SIG-M5 (cell line): ENCODE results near the gene SLC26A9.

Experiments used
- DNase-seq: peaks from one replicate; lab custom pipeline; 2025; lab: John Stamatoyannopoulos, UW

The SLC26A9 gene

GRCh38 chr1:205972491-205973168 is 29.4 kb upstream of the SLC26A9 start:
- DNase-seq, result no peak

GRCh38 chr1:205972081-205972480 is 28.8 kb upstream of the SLC26A9 start:
- DNase-seq, result no peak

DNA sequence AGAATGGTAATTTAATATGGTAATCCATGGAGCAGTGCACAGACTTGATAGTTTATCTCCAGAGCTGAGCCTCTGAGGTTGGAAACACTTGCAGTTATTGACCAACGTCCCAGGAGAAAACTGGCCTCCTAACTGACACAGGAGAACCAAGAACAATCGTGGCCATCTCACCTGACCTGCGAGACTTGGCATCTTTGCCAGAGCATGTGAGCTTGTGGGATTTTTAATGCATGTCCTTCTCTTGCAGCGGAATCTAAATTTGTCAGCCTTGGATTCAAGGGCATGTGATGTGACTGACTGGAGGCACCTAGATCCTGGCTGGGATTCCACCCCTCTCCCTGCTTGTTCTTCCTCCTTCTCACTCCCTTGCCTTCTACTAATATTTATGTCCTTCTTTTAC is 27.8 kb upstream of the SLC26A9 start:
- DNase-seq, result no peak

DNA sequence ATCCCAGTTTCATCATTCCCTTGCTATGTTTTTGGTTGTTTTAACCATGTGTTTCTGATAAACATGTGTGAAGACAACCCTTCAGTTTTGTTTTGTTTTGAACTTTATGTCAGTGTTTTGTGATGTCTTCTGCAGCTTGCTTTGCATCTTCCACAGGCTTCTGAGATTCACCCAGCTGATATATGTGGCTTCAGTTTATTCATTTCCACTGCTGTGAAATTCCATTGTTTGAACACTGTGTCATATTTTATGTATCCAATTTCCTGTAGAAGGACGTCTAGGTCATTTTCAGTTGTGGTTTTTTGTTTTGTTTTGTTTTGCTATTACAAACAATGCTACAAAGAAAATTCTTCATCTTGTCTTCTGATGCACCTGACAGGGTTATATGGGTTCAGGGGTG is 27.2 kb upstream of the SLC26A9 start:
- DNase-seq, result no peak

DNA sequence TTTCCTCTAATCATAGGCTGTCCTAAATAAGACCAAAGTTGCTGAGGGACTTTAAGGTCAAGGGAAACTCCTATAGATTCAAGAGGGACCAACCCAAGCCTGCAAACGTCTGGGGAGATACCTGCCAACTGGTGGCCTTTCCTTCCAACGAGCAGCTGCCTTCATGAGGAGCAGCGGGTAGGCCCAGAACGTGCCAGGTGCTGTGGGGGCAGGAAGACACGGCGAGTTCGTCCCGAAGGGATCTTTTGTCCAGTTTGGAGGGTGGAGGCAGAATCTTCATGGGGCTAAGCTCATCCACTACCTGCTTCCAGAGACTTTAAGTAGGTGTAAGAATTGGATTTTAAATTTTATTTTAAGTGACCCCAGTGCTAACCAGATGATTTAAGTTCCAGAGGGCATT is 26.0 kb upstream of the SLC26A9 start:
- no peak for DNase-seq

GRCh38 chr1:205967554-205968335 is 24.5 kb upstream of the SLC26A9 start:
- DNase-seq, result no peak

- no peak for DNase-seq
Measured at GRCh38 chr1:205965036-205965884, 22.0 kb upstream of the SLC26A9 start.

- no peak for DNase-seq
Measured at GRCh38 chr1:205963352-205964155, 20.3 kb upstream of the SLC26A9 start.

DNA sequence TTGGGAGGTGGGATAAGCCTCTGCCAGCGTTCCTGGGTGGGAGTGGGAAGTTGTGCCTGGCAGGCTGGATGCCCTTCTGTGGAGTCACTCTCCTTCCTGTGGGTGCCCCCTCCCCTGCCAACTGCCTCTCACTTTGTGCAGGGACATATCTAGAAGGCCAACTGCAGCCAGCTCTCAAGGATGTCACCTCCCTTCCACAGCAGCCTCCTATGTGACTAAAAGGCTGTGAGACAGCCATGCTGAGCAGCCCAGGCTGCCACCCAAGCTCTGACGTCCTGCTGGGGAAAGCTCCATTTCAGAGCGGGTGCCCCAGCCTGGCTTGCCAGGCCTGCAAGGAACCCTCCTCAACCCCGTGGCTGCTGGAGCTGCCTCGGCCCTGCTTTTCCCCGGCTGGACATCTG is 19.6 kb upstream of the SLC26A9 start:
- DNase-seq, result no peak

- no peak for DNase-seq
Measured at GRCh38 chr1:205961991-205962820, 18.9 kb upstream of the SLC26A9 start.

GRCh38 chr1:205961405-205961804 is 18.1 kb upstream of the SLC26A9 start:
- no peak for DNase-seq

GRCh38 chr1:205959789-205960188 is 16.5 kb upstream of the SLC26A9 start:
- no peak for DNase-seq

DNA sequence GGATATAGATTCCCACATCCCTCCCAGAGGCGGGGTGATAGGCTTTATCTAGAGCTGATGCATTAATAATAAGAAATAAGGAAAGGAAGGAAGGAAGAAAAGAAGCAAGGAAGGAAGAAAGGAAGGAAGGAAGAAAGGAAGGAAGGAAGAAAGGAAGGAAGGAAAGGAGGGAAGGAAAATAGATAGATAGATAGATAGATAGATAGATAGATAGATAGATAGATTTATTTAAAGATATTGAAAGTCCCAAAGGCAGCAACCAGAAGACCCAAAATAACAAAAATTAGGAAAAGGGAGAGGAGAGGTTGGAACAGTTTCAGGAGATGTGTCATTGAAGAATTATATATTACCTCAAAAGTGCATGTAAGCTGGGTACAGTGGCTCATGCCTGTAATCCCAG is 12.2 kb upstream of the SLC26A9 start:
- no peak for DNase-seq

GRCh38 chr1:205954819-205955404 is 11.7 kb upstream of the SLC26A9 start:
- DNase-seq, result no peak

- DNase-seq, result no peak
Measured at GRCh38 chr1:205951746-205952145, 8.5 kb upstream of the SLC26A9 start.

DNA sequence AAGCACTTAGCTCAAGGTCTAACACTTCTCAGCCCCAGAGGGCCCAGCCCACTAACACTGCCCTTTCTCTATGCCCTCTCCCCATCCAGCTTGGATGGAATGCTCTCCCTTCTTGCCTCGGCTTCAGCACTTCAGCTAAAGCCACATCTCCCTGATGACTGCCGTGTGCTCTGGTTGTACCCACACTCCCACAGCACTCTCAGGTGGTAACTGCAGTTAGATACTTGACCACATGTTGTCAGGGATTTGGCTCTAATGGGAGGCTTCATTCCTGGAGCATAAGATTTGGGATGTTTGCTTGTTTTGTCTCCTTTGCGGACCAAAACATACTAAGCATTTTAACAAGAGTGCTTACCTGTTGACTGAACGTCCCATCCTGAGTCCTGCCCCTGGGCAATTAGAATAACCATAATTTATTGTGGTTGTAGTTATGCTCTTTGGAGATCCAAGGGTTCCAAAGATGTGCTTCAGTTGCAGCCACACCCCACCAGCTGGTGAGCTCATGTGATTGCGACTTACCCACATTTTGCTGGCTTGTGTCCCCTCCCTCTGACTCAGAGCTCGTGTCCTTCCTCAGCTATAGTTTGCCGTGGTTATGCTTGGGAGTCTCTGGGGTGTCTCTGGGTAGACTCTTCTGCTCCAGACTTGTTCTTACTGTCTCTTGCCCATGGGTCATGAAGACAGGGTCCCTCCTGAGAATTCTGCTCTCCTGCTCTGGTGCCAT is 7.7 kb upstream of the SLC26A9 start:
- no peak for DNase-seq

GRCh38 chr1:205950280-205950679 is 7.0 kb upstream of the SLC26A9 start:
- DNase-seq, result no peak

GRCh38 chr1:205949753-205950152 is 6.5 kb upstream of the SLC26A9 start:
- DNase-seq, result no peak

DNA sequence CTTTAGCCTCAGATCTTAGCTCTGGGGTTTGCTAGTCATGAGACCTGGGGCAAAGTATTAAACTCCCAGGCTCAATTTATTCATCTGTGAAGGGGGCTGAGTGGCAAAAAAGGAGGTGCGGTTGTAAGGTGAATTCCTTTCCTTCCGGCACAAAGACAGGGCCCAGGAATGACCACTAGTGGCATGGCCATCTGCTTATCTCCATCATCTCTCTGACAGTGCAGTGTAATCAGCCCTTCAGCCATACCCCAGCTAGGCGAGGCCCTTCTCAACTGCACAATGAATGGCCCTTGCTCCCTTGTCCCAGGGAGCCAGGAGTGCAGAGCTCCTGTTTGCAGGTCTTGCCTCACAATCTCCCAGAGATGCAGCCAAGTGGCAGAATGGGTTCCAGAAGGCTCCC is 5.6 kb upstream of the SLC26A9 start:
- no peak for DNase-seq

DNA sequence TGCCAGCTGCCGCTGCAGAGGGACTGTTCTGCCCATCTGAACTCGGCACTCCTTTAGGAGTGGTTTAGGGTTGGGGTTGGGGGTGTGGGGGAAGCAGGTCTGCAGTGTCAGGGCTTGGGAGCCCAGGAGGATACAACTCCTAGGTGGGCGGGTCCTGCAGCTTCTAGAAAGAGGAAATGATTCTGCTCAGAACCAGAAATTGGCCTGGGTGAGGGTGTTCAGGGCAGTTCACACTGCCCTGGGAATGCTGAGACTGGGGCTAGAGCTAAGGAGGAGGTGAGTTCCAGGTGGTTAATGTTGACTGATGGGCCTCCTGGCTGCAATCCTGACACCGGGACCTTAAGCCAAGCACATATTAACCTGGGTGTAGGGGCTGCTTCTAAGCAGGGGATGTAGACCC is 4.8 kb upstream of the SLC26A9 start:
- no peak for DNase-seq
